HepG2 (cell line): ENCODE results near the gene CARHSP1. TPM values are rescaled to one million over a fixed set of nuclear protein-coding genes. Genes with fewer than 3 reads are reported as not detected.

Experiments
- BCL6 ChIP-seq: IDR thresholded peaks from 2 replicates; pipeline ENCODE4 v1.6.1; 2016; ENCODE audit warnings: missing genetic modification reagents, missing compliant biosample characterization
- DNMT3B ChIP-seq: conservative IDR thresholded peaks from 2 replicates; pipeline ENCODE4 v1.6.1; 2016; ENCODE audit warnings: missing biosample characterization, control low read depth
- FOXK1 ChIP-seq: sonication (generic); formaldehyde crosslinking; IDR thresholded peaks from 2 replicates; pipeline ENCODE4 v1.4.0; 2020; ENCODE audit warnings: low read depth, missing genetic modification reagents, borderline replicate concordance
- GATAD2A ChIP-seq: IDR thresholded peaks from 2 replicates; pipeline ENCODE4 v1.6.1; 2016
- KDM5A ChIP-seq: fragments of 200-600 bp; sonication (generic); IDR thresholded peaks from 2 replicates; pipeline ENCODE4 v1.7.0; 2018; ENCODE audit warnings: antibody characterized with exemption, mild to moderate bottlenecking, low read length, borderline replicate concordance
- MAX ChIP-seq: IDR thresholded peaks from 2 replicates; pipeline ENCODE4 v1.6.1; 2012; ENCODE audit warnings: inconsistent platforms
- NFKB2 ChIP-seq: sonication (generic); formaldehyde crosslinking; IDR thresholded peaks from 2 replicates; pipeline ENCODE4 v1.4.0; 2020; ENCODE audit warnings: missing genetic modification reagents, borderline replicate concordance
- NR0B2 ChIP-seq: sonication (generic); formaldehyde crosslinking; IDR thresholded peaks from 2 replicates; pipeline ENCODE4 v1.4.0; 2020; ENCODE audit warnings: mild to moderate bottlenecking, missing genetic modification reagents
- PHF21A ChIP-seq: sonication (generic); formaldehyde crosslinking; IDR thresholded peaks from 2 replicates; pipeline ENCODE4 v1.5.0; 2020; ENCODE audit warnings: mild to moderate bottlenecking, missing genetic modification reagents
- REL ChIP-seq: sonication (generic); formaldehyde crosslinking; conservative IDR thresholded peaks from 2 replicates; pipeline ENCODE4 v1.8.0; 2022; ENCODE audit warnings: mild to moderate bottlenecking, missing genetic modification reagents, moderate library complexity
- RFX5 ChIP-seq: IDR thresholded peaks from 2 replicates; pipeline ENCODE4 v1.6.1; 2011; ENCODE audit warnings: low read depth, low read length, improper control_type of control experiment
- RFXAP ChIP-seq: sonication (generic); formaldehyde crosslinking; IDR thresholded peaks from 2 replicates; pipeline ENCODE4 v1.4.0; 2020; ENCODE audit warnings: missing genetic modification reagents, borderline replicate concordance
- SNAI1 ChIP-seq: sonication (generic); formaldehyde crosslinking; IDR thresholded peaks from 2 replicates; pipeline ENCODE4 v1.5.0; 2020; ENCODE audit warnings: mild to moderate bottlenecking, missing genetic modification reagents, borderline replicate concordance
- TEAD3 ChIP-seq: optimal IDR thresholded peaks from 2 replicates; pipeline ENCODE3; 2016; ENCODE audit warnings: borderline replicate concordance
- THYN1 ChIP-seq: sonication (generic); formaldehyde crosslinking; IDR thresholded peaks from 2 replicates; pipeline ENCODE4 v1.8.1; 2023; ENCODE audit warnings: low read depth, mild to moderate bottlenecking, moderate library complexity, missing genetic modification reagents, borderline replicate concordance
- TOPORS ChIP-seq: sonication (generic); formaldehyde crosslinking; IDR thresholded peaks from 2 replicates; pipeline ENCODE4 v1.8.0; 2023; ENCODE audit warnings: mild to moderate bottlenecking, missing genetic modification reagents
- U2AF2 ChIP-seq: fragments of 200-400 bp; formaldehyde crosslinking; IDR thresholded peaks from 2 replicates; pipeline ENCODE4 v1.6.1; 2017; ENCODE audit warnings: low read depth, mild to moderate bottlenecking, low read length
- ZBTB42 ChIP-seq: sonication (generic); formaldehyde crosslinking; IDR thresholded peaks from 2 replicates; pipeline ENCODE4 v1.5.0; 2020; ENCODE audit warnings: mild to moderate bottlenecking, missing genetic modification reagents
- ZEB1 ChIP-seq: IDR thresholded peaks from 2 replicates; pipeline ENCODE4 v1.6.1; 2012; ENCODE audit warnings: mild to moderate bottlenecking, low read depth, inconsistent platforms; ENCODE audit not compliant: insufficient replicate concordance
- ZFAT ChIP-seq: sonication (generic); formaldehyde crosslinking; conservative IDR thresholded peaks from 2 replicates; pipeline ENCODE4 v1.8.1; 2023; ENCODE audit warnings: missing genetic modification reagents, inconsistent platforms
- ZFX ChIP-seq: sonication (generic); formaldehyde crosslinking; IDR thresholded peaks from 2 replicates; pipeline ENCODE4 v1.4.0; 2020; ENCODE audit warnings: mild to moderate bottlenecking, low read depth, missing genetic modification reagents, moderate library complexity
- ZIK1 ChIP-seq: sonication (generic); formaldehyde crosslinking; IDR thresholded peaks from 2 replicates; pipeline ENCODE4 v1.5.0; 2020; ENCODE audit warnings: mild to moderate bottlenecking, low read depth, missing genetic modification reagents, borderline replicate concordance
- ZNF121 ChIP-seq: sonication (generic); formaldehyde crosslinking; IDR thresholded peaks from 2 replicates; pipeline ENCODE4 v1.5.0; 2020; ENCODE audit warnings: mild to moderate bottlenecking, missing genetic modification reagents
- ZNF605 ChIP-seq: sonication (generic); formaldehyde crosslinking; IDR thresholded peaks from 2 replicates; pipeline ENCODE4 v1.8.0; 2022; ENCODE audit warnings: mild to moderate bottlenecking, missing genetic modification reagents
- ZNF614 ChIP-seq: IDR thresholded peaks from 2 replicates; pipeline ENCODE4 v1.6.1; 2018; ENCODE audit warnings: missing biosample characterization, missing genetic modification reagents, inconsistent platforms, borderline replicate concordance
- ZNF740 ChIP-seq: sonication (generic); formaldehyde crosslinking; IDR thresholded peaks from 2 replicates; pipeline ENCODE4 v1.4.0; 2020; ENCODE audit warnings: missing genetic modification reagents
- ZNF781 ChIP-seq: sonication (generic); formaldehyde crosslinking; IDR thresholded peaks from 2 replicates; pipeline ENCODE4 v1.5.1; 2020; ENCODE audit warnings: borderline replicate concordance, mild to moderate bottlenecking, missing genetic modification reagents; ENCODE audit errors: not compliant biosample characterization
- ZNF883 ChIP-seq: sonication (generic); formaldehyde crosslinking; IDR thresholded peaks from 2 replicates; pipeline ENCODE4 v1.5.1; 2020; ENCODE audit warnings: mild to moderate bottlenecking, missing genetic modification reagents; ENCODE audit errors: not compliant biosample characterization
- polyA plus RNA-seq, 8 experiments: library from polyadenylated mRNA; depleted of rRNA in 3 of 8; stranded (reverse) in 7 of 8; unstranded in 1 of 8; fragments of >200 nt; fragmentation: Illumina TruSeq in 4 of 8; extraction: Trizol in 4 of 8; gene quantifications; 2 replicates each; pipeline versions ENCODE4 v1.2.1 to v1.2.3, GENCODE V29; 2011 to 2016; ENCODE audit warnings: low read depth in 4 of 8, missing spikeins in 1 of 8, mixed read lengths in 1 of 8; ENCODE audit not compliant: insufficient read depth in 1 of 8
- total RNA-seq, 5 experiments: library from RNA; depleted of rRNA; stranded (reverse); fragments of >200 nt; fragmentation: Illumina TruSeq; extraction: Trizol; gene quantifications; 2 replicates each; pipeline ENCODE4 v1.2.3, GENCODE V29; 2016; ENCODE audit warnings: low read depth in 1 of 5

CARHSP1 gene
- total and polyA plus RNA-seq, 2 of the 13 experiments (the other 11 are each of a cell fraction or from before 2014, with no cell fraction given): 173 to 345 TPM

GRCh38 chr16:8859913-8860881 is 8.6 kb downstream of the CARHSP1 start (continued):
- TF ChIP-seq U2AF2 (no peak), ZEB1 (no peak), ZNF605 (CRISPR knock-in tag) (peak; percentile 77; the same call in 1 of the 2 replicates), NR0B2 (CRISPR knock-in tag) (peak; percentile 67; the same call in 1 of the 2 replicates), ZNF740 (CRISPR knock-in tag) (no peak), ZFAT (CRISPR knock-in tag) (no peak), RFX5 (no peak), FOXK1 (CRISPR knock-in tag) (peak; percentile 88; the same call in 1 of the 2 replicates), MAX (no peak), GATAD2A (CRISPR knock-in tag) (peak; percentile 97), BCL6 (CRISPR knock-in tag) (peak; percentile 88), ZIK1 (CRISPR knock-in tag) (0 out of 2 replicates have a peak, but pooled peaks have one; percentile 79), THYN1 (CRISPR knock-in tag) (no peak), PHF21A (CRISPR knock-in tag) (peak; percentile 98), NFKB2 (CRISPR knock-in tag) (no peak), TEAD3 (peak; percentile 100), ZNF121 (CRISPR knock-in tag) (peak; percentile 71), REL (CRISPR knock-in tag) (0 out of 2 replicates have a peak, but pooled peaks have one; percentile 45), ZNF614 (peak; percentile 95; the same call in 1 of the 2 replicates), ZNF883 (CRISPR knock-in tag) (peak; percentile 52), ZBTB42 (CRISPR knock-in tag) (0 out of 2 replicates have a peak, but pooled peaks have one; percentile 58), ZFX (CRISPR knock-in tag) (peak; percentile 65), SNAI1 (CRISPR knock-in tag) (0 out of 2 replicates have a peak, but pooled peaks have one; percentile 38), RFXAP (CRISPR knock-in tag) (peak; percentile 84), KDM5A (no peak; the same call in 1 of the 2 replicates), TOPORS (CRISPR knock-in tag) (0 out of 2 replicates have a peak, but pooled peaks have one; percentile 26), ZNF781 (CRISPR knock-in tag) (no peak), DNMT3B (CRISPR knock-in tag) (no peak)
